Retinal pigment epithelial cell (primary cell): ENCODE data around the gene ALAS2.

Experiments
- DNase-seq: peaks from one replicate; pipeline ENCODE4 v3.0.0-alpha.2; 2010; ENCODE audit warnings: low read depth
- H3K4me3 ChIP-seq: 2 replicates; pipeline ENCODE4 v1.5.1; 2011; ENCODE audit warnings: mild to moderate bottlenecking, low read length, control low read depth, moderate library complexity
- TF ChIP-seq, protein P1 (sequence below): conservative IDR thresholded peaks from 2 replicates; pipeline ENCODE4 v1.5.1; 2011; ENCODE audit warnings: low read depth, low read length, control low read depth, inconsistent platforms

The ALAS2 gene

DNA sequence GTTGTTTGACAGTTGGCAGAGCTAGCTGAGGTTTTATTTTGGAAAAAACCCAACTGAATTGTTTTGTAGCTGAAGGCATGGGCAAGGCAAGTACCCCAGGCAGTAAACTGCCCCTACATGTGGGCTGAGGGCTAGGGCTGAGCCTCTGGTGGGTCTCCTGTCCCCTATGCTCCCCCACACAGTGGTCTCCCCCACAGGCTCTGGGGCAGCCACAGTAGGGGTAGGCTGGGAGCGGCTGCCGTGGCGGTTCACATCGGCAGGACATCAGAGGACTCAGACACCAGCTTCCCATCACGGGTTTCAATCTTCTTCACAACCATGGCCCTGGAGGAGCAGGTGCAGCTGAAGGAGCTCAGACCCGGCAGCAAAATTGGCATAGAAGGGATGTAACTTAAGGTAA lies 10.7 kb upstream of the ALAS2 start:
- TF ChIP-seq, protein P1, sequence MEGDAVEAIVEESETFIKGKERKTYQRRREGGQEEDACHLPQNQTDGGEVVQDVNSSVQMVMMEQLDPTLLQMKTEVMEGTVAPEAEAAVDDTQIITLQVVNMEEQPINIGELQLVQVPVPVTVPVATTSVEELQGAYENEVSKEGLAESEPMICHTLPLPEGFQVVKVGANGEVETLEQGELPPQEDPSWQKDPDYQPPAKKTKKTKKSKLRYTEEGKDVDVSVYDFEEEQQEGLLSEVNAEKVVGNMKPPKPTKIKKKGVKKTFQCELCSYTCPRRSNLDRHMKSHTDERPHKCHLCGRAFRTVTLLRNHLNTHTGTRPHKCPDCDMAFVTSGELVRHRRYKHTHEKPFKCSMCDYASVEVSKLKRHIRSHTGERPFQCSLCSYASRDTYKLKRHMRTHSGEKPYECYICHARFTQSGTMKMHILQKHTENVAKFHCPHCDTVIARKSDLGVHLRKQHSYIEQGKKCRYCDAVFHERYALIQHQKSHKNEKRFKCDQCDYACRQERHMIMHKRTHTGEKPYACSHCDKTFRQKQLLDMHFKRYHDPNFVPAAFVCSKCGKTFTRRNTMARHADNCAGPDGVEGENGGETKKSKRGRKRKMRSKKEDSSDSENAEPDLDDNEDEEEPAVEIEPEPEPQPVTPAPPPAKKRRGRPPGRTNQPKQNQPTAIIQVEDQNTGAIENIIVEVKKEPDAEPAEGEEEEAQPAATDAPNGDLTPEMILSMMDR, result no peak
- DNase-seq, result no peak
- no peak overlapping the region for H3K4me3 ChIP-seq

DNA sequence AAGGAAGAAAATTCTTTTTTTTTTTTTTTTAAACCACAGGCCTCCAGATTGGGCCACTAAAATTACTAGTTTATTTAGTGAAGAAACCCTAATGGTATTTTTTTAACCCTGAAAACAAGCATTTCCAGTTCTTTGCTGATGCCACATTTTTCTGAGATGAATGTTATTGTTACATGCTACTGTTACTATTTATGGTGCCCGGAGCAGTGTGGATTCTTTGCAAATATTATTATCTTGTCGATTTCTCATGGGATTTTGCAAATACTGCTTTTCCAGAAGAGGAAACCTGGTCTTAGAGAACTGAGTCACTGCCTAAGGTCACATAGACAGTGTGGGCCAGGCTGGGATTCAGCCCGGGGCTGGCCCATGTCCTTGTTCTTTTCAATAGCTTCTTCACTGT lies 8.7 kb upstream of the ALAS2 start:
- no peak overlapping the region for H3K4me3 ChIP-seq
- DNase-seq, result no peak
- TF ChIP-seq, protein P1, result no peak

DNA sequence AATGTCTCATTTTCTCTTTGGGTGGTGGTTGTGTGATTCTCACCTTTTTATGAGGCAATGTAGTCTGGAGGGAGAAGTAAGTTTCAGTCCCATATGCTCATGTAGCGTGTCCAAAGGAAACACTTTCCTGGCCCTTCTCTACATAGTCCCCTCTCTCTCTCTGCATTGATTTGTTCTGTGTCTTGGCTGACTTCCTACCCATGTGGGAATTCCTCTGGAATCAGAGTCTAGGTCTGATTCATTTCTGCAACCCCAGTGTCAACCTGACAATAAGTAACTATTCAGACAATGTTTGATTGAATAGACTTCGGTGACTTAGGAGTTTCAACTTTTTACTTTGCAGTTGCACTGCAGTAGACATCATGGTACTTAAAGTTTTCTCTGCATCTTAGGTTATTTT lies 2.7 kb upstream of the ALAS2 start:
- TF ChIP-seq, protein P1, result no peak
- DNase-seq, result no peak
- H3K4me3 ChIP-seq, result no peak overlapping the region

DNA sequence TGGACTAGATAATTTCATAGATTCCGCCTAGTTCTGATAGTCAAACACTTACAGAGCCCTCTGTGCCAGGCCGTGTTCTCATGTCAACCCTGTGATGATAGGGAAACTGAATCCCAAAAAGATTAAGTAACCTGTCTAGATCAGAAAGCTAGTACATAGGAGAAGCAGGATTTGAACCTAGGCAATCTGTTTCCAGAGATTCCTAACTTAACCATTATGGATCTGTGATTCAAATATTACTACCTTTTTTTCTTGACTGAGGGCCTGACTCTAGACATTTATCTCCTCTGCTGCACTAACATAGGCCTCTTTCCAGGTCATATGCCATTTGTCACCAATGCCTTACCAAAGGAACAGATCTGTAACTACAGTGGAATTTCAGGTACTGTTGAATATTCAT lies 1.5 kb downstream of the ALAS2 start:
- H3K4me3 ChIP-seq, result no peak overlapping the region
- TF ChIP-seq, protein P1, result no peak
- no peak for DNase-seq

DNA sequence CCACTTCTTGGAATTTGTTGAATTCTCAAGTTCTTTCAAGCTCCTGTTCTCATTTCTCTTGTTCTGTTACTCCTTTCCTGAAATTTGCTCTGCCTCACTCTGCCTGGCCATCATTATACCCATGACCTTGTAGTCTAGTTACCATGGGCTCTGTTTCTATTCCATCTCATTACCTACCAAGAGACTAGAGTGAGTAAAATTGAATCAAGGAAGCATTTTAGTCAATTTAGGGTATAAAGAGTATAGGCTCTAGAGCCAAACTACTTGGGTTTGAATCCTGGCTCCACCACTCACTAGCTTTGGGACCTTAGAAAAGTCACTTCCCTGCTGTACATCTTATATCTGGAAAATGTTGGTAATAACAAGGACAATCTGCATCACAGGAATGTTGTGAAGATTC lies 2.2 kb downstream of the ALAS2 start:
- DNase-seq, result no peak
- no peak overlapping the region for H3K4me3 ChIP-seq
- TF ChIP-seq, protein P1, result no peak

DNA sequence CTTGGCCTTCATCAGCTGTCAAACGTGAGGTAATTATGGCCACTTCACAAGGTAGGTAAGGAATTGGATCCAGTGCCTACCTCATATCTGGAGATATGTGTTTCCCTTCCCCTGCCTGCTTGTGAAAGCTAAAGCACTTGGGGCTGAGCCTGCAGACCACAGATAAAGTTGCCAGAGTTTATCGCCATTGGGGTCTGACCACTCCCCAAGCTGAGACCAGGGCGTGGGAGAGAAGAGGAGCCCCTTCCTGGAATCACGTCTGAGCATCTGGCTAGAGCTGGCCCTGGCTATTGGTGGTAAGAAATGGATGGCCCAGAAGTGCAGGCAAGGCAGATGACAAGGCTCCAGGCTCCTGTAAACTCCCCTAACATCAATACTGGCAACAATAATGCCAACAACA lies 2.7 kb downstream of the ALAS2 start:
- DNase-seq, result no peak
- no peak overlapping the region for H3K4me3 ChIP-seq
- TF ChIP-seq, protein P1, result no peak

DNA sequence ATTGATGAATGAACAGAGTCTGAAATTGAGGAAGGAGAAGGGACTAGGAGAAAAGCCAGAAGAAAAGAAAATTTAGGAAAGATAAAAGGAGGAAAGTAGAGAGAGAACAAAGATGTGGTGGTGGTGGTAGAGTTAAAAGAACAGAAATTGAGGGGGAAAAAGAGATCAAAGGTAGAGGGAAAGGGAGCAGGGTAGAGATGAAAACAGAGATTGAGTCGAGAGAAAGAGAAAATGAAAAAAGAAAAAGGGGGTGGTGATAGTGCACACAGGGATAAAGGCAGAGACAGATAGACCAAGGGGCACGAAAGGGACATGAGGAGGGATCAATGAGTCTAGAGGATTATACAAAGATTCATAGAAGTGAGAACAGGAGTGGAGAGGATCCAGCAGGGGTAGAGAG lies 3.9 kb downstream of the ALAS2 start:
- no peak overlapping the region for H3K4me3 ChIP-seq
- DNase-seq, result no peak
- TF ChIP-seq, protein P1, result no peak
